ENCODE data around the gene TMEM220. TPM values are rescaled to one million over a fixed set of nuclear protein-coding genes. Genes with fewer than 3 reads are reported as not detected.

The TMEM220 gene
- total and polyA plus RNA-seq, 9 of the 15 experiments (the other 6 are each of a cell fraction or from before 2014, with no cell fraction given): not detected

GRCh38 chr17:10697092-10698081 is 32.4 kb downstream of the TMEM220 start, which contains the start of the genes ADPRM and SCO1 (continued):
- TF ChIP-seq C11orf30 (IDR thresholded peaks at IDR 0.05; ENCODE audit: low read depth) (peak; percentile 65), PTTG1 (tag; IDR thresholded peaks at IDR 0.05; ENCODE audit: low read depth) (no peak), GTF2F1 (IDR thresholded peaks at IDR 0.05; ENCODE audit: low read depth, low read length) (no peak), E2F1 (CRISPR knock-in tag; IDR thresholded peaks at IDR 0.05) (no peak), PML (IDR thresholded peaks at IDR 0.05; ENCODE audit: low read length) (0 out of 2 replicates have a peak, but pooled peaks have one; percentile 63), NRF1 (conservative IDR thresholded peaks at IDR 0.05 in 1 of 2, IDR thresholded peaks at IDR 0.05 in 1 of 2) (peak; percentile 75 to 77), MAX (CRISPR knock-in tag; IDR thresholded peaks at IDR 0.05) (peak; percentile 43; the same call in 1 of the 2 replicates), CHAMP1 (IDR thresholded peaks at IDR 0.05) (no peak), ETV1 (tag; conservative IDR thresholded peaks at IDR 0.05; ENCODE audit: low read depth) (peak; percentile 77), TGIF2 (CRISPR knock-in tag; IDR thresholded peaks at IDR 0.05) (no peak), MIER1 (IDR thresholded peaks at IDR 0.05; ENCODE audit: low read depth) (no peak), E2F8 (IDR thresholded peaks at IDR 0.05; ENCODE audit: low read depth, partially characterized antibody) (peak; percentile 78), CBX1 (IDR thresholded peaks at IDR 0.05; ENCODE audit: low read depth) (no peak), HOMEZ (CRISPR knock-in tag; IDR thresholded peaks at IDR 0.05) (no peak), WHSC1 (IDR thresholded peaks at IDR 0.05; ENCODE audit: low read length) (no peak), POLR2AphosphoS2 (IDR thresholded peaks at IDR 0.05; ENCODE audit: low read length) (no peak)

Data from K562 (cell line).